HL-60/S4 treated with phorbol 12-myristate 13-acetate at 8.2 ng/mL for 4 days and 3 days (cell line): ENCODE measurements around the gene SHISAL2A.

Experiments
- in situ Hi-C: fragments of 300-500 bp; cut with MboI; formaldehyde crosslinking; loops from 2 replicates; pipeline ENCODE4 v1.15.0; 2022; ENCODE audit warnings: low sequenced_read_pairs

Gene SHISAL2A

DNA sequence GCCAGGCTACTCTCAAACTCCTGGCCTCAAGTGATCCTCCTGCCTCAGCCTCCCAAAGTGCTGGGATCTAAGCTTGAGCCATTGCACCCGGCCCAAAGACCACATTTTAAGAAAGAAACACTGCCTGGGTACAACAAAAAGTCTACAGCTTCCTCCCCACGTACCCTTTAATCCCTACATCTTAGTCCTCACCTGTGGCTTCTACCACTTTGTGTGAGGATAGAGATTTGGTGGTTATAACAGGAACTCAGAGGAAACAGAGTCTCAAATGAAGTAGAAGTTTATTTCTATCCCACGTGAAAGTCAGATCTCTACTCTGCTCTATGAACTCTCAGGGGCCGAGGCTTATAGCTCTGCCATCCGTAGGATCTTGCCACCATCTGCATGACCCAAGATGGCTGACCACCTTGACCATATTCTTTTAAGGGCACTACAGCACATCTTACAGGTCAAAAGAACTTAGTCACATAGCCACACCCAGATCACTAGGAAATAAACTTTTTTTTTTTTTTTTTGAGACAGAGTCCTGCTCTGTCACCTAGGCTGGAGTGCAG, 17.4 kb upstream of the SHISAL2A start:
- in situ Hi-C loops: no loop called here

GRCh38 chr1:52621950-52622349, 11.0 kb upstream of the SHISAL2A start:
- in situ Hi-C loops: no loop called here

DNA sequence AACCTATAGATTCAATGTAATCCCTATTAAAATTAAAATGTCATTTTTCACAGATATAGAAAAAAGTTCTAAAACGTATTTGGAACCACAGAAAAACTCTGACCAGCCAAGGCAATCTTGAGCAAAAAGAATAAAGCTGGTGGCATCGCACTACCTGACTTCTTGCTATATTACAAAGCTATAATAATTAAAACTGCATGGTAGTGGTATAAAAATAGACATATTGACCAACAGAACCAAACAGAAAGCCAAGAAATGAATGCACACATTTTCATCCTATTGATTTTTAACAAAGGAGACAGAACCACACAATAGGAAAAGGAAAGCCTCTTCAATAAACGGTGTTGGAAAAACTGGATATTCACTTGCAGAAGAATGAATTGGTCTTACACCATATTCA, 9.2 kb upstream of the SHISAL2A start:
- in situ Hi-C loops: no loop called here

- in situ Hi-C loops: no loop called here
Measured at GRCh38 chr1:52627028-52627427, 5.9 kb upstream of the SHISAL2A start.

DNA sequence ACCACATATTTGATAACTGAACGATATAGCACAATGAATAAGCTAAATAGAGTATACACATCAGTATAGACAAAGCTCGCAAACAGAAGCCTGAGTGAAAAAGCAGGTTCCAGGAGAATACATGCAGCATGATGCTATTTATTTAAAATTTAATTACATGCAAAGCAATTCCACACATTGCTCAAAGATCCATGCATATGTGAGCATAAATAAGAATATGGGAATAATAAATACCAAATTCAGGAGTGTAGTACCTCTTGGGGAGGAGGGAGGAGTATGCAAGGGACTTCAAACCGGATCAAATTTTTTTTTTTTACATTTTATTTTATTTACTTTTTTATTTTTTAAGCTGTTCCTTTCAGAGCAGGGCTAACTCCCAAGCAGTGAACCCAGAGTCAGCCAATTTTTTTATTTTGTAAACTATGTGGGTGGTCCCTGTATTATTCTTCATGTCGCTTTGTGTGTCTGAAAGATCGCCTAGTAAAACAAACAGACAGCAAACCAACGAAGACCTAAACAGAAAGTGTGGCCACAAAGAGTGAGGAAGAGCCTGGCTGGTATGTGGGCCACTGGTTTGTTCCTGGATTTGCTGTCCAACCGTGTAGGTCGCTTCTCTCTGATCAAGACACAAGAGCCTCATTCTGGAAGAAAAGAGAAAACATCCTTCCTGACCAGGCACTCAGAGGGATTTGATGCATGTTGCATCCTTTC, 4.2 kb upstream of the SHISAL2A start:
- in situ Hi-C loops: no loop called here

- in situ Hi-C loops: no loop called here
Measured at GRCh38 chr1:52629325-52629643, 3.7 kb upstream of the SHISAL2A start.

GRCh38 chr1:52629667-52630066, 3.3 kb upstream of the SHISAL2A start:
- in situ Hi-C loops: no loop called here

DNA sequence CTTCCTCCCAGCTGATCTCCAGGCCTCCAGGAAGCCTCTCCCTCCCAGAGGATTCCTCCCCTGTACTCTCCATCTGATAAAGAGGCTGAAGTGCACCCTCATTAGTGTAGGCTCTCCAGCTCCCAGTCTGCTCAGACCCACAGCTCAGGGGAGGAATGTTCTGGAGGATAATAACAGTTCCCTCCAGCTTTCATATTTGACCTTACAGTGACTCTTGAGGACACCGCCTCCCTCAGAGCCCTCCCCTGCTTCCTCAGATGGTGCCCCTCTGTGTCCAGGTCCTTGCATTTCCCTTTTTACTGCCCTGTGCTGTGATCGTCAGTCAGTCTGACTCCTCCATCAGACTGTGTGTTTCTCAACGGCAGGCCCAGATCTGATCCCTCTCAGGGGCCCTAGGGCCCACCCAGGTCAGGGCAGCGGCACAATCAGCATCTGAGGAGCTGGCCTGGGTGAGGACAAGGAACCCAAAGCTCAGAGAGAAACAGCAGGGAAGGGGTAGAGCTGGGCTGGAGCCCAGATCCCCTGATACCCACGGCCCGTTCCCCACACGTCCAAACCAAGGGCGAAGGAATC, 1.1 kb upstream of the SHISAL2A start:
- in situ Hi-C loops: no loop called here

DNA sequence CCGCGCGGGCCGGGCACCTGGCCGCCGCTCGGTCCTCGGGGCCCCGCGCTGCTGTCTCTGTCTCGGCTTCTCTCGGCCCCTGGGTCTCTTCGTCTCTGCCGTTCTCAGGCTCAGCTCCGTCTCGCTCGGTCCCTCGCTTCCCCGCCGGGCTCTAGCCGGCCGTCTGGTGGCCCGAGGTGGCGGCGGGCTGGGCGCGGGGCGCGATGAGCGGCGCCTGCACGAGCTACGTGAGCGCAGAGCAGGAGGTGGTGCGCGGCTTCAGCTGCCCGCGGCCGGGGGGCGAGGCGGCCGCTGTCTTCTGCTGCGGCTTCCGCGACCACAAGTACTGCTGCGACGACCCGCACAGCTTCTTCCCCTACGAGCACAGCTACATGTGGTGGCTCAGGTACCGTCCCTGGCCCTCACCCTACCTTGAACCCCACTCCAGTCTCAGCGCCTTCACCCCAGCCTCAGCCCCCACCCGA, 355 bp downstream of the SHISAL2A start:
- in situ Hi-C loops: no loop called here

DNA sequence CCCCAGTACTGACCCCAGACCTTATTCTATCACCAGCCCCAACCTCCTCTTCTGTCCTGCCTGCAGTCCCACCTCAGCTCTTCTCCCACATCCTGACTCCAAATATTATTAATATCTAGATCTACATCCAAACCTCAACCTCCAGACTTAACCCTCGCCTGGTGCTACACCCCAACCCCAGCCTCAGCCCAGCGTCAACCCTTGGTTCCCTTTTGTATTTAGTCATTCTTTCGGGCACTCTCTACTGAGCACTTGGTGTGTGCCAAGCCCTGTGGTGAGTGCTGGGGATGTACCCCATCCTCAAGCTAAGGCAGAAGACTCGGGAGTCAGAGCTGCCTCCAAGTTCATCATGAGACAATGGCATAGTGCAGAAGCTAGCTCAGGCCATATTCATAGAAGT, 1.1 kb downstream of the SHISAL2A start:
- in situ Hi-C loops: no loop called here

GRCh38 chr1:52635321-52636089, 2.5 kb downstream of the SHISAL2A start:
- in situ Hi-C loops: no loop called here

DNA sequence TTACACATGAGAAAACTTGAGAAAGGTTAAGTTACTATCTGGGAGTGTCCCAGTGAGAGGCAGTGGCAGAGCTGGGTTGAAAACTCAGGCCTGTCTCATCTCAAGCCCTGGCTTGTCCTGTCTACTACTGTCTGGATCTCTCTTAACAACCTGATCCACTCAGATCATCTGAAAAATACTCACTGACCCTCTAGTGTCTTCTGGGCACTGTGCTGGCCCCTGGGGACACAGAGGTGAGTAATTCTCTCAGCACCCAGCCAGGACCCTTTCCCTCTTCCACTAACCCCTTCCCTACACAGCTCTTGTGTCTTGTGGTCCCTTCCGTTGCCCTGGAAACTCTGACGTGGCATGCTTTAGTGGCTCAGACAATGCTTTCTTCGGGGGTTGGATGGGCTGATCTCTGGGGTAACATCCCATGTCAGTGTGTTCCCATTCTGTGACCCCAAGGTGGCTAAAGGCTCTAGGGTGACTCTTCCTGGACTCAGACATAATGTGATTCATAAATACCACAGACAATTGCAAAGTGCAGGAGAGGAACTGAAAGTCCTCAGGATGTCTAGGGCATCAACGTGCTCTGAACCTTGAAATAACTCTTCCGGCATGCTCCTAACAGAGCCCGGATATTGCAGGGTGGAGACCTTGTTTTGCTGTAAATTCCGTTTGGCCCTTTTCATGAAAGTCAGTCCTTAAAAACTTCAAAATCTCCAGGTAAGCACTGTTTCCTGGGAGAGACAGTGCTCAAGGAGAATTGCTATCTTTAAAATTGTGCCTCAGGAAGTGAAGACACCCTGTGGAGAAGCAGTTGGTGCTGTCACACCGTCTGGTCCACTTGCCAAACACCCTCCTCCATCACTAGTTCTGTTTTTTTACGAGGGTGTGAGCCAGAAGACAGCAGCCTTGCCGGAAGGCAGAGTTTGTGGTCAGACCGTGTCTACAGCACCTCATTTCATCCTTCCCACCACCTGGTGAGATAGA, 4.0 kb downstream of the SHISAL2A start:
- in situ Hi-C loops: no loop called here

GRCh38 chr1:52637946-52638345, 5.0 kb downstream of the SHISAL2A start:
- in situ Hi-C loops: no loop called here

GRCh38 chr1:52640697-52641096, 7.7 kb downstream of the SHISAL2A start:
- in situ Hi-C loops: no loop called here

DNA sequence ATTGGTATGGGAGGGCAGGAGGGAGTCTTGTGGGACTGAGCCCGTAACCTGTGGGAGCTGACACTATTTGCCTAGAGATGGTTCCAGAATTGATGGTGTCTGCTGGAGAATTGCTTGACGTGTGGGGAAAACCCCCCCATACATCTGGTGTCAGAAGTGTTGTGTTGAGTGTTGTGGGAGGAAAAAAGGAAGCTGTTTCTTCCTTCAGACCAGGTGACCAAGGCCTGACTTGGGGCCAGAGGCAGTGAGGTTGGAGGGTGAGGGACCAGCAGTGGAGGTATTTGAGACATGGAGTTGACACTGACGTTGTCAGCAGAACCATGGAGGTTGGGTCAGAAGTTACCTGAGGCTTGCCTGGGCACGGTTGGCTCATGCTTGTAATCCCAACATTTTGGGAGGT, 8.3 kb downstream of the SHISAL2A start:
- in situ Hi-C loops: no loop called here

- in situ Hi-C loops: no loop called here
Measured at GRCh38 chr1:52645261-52645660, 12.3 kb downstream of the SHISAL2A start.

DNA sequence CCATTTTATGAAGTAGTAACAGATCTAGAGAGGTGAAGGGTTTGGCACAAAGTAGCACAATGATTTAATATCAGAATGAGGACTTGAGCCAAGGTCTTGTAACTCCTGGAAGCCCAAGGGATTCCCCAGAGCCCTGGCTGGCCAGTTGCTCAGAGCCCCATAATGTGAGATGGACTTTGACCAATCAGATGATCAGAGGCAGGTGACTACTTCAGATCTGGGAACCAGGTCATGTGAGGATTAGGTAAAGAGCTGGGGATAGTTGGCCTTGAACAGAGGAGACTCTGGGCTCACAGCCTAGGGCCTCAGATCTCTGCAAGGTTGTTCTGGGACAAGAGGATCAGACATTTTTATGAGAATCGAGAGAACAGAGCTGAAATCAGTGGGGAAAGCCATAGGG, 18.9 kb downstream of the SHISAL2A start:
- in situ Hi-C loops: no loop called here

DNA sequence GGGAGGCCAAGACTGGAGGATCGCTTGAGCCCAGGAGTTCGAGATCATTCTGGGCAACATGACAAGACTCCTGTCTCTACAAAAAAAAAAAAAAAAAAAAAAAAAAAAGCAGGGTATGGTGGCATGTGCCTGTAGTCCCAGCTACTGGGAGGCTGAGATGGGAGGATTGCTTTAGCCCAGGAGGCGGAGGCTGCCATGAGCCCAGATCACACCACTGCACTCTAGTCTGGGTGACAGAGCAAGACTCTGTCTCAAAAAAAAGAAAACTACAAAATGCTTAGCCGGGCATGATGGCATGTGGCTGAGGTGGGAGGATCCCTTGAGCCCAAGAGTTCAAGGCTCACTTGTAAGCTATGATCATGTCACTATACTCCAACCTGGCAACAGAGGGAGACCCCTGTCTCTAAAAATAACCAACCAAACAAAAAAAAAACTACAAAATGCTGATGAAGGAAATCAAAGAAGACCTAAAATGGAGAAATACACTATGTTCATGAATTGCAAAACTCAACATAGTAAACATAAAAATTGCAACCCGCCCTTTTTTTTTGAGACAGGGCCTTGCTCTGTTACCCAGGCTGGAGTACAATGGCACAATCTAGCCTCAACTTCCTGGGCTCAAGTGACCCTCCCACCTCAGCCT, 20.4 kb downstream of the SHISAL2A start:
- in situ Hi-C loops: no loop called here

DNA sequence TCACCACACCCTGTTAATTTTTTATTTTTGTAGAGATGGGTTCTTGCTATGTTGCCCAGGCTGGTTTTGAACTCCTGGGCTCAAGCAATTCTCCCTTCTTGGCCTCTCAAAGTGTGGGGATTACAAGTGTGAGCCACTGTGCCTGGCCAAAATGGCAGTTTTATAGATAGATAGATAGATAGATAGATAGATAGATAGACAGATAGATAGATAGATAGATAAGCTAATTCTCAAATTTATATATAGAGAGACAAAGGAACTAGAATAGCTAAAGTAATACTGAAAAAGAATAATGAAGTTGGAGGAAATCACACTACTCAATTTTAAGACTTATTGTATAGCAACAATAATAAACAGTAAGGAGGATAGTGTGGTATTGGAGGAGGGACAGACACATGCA, 21.1 kb downstream of the SHISAL2A start:
- in situ Hi-C loops: no loop called here

- in situ Hi-C loops: no loop called here
Measured at GRCh38 chr1:52657702-52658101, 24.7 kb downstream of the SHISAL2A start.
